ENCODE results near the gene ICA1L.

ICA1L gene

GRCh38 chr2:202782940-202783558 lies 88.5 kb downstream of the ICA1L start:
- DNase-seq (ENCODE audit: low spot score), result no peak

GRCh38 chr2:202780514-202781021 lies 91.0 kb downstream of the ICA1L start:
- no peak for DNase-seq (ENCODE audit: low spot score)

- DNase-seq (ENCODE audit: low spot score), result no peak
Measured at GRCh38 chr2:202778217-202778616, 93.3 kb downstream of the ICA1L start.

- no peak for DNase-seq (ENCODE audit: low spot score)
Measured at GRCh38 chr2:202774104-202774503, 97.5 kb downstream of the ICA1L start.

DNA sequence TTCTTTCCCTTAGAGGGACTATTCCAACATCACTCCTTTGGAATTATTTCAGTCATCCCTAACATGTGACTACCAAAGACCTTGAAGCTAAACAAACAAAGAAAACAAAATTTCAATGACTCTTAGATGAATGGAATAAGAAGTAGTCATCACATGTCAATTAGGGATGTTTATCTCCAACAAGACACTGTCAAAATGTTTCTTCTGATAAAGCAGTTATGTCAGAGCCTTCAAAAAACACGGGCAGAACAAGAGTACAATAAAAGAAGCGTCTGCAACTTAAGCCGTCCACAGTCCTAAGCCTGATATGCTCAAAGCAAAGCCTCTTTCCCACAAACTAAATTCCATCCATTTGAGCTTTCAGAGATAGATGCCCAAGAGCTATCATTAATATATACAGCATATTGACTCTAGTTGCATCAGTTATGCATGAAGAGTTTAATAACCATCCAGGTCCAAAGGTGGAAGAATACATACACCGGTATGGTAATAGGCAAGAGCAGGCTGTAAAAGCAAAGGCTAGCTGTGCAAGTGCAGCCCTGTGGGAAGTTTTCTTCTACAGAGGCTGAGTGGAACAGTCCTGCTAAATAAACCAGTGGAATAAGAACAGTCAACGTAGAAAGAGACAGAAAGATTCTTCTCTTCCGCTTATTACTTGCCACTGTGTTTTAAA lies 98.1 kb downstream of the ICA1L start:
- DNase-seq (ENCODE audit: low spot score), result no peak

DNA sequence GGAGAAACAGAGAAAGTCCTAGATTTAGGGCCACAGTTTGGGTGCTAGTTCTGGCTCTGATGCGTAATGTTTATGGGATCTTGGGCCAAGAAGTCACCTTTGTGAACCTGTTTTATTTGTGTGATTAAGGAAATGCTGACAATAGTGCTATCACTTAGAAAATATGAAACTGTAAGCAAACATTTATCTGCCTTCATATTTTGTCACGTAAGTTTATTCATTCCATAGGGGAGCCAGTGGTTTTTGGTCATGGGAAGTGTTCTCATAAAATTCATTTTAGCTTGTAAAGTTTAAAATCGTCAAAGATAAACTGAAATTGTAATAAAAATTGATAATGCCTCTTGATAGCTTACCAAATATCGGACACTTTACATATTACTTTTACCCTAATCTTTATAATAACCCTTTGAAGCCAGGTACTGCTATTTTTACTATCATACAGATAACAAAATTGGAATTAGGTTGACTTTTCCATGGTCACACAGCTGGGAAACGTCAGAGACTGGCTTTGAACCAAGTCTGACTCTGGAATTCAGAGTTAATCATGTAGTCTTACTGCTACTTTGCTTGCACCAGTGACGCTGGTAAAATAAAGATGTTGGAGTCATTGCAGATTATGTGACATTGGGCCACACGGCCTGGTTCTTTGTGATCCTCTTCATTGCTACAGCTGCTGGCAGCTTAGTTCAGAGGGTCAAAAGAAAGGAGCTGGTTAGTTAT lies 99.7 kb downstream of the ICA1L start:
- no peak for DNase-seq (ENCODE audit: low spot score)

GRCh38 chr2:202771336-202771735 lies 100.2 kb downstream of the ICA1L start:
- DNase-seq (ENCODE audit: low spot score), result no peak

DNA sequence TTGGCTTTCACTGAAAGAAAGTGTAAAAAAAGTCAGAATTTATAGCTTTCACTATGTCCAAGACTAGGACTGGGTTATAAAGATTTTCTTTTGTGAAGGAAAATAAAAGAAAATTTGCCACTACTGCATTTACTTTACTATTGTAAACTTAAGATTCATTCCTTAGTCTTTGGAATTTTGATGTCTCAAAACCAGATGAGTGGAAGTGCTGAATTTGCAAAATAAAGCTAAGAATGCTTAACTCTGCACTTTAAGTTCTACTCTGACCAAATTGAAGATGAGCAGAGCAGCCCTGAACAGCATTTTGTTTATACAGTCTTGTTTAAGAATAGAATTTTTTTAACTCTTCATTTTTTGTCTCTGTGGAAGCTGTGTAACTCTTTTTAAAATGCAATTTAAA lies 102.4 kb downstream of the ICA1L start:
- DNase-seq (ENCODE audit: low spot score), result no peak

DNA sequence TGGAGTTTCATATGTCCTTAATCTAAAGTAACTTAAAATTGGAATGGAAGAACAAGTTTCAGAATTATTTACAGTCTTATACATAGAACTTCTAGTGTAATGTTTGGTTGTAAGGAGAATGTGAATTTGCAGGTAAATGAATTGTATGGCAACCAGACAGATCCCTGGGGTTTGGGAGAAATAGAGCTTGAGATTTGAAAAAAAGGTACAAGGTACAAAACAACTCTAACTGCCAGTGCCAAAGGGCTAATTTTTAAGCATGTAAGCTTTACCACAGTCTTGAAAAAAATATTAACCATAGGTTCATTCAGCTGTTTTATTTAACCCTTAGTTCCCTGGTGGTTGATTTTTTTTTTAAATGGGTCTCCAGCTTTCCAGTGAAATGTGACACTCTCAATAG lies 103.3 kb downstream of the ICA1L start:
- DNase-seq (ENCODE audit: low spot score), result no peak

DNA sequence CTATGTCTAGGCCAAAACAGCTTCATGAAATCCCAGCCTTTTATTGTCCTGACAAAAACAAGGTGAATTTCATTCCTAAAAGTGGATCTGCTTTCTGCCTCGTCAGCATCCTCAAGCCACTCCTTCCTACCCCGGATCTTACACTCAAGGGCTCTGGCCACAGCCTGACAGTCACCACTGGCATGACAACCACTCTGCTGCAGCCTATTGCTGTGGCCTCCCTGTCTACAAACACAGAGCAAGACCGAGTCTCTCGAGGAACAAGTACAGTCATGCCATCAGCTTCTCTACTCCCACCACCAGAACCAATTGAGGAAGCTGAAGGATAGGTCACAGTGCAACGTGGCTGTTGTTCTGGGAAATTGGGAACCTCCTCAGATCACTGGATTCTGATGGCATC lies 106.1 kb downstream of the ICA1L start:
- no peak for DNase-seq (ENCODE audit: low spot score)

DNA sequence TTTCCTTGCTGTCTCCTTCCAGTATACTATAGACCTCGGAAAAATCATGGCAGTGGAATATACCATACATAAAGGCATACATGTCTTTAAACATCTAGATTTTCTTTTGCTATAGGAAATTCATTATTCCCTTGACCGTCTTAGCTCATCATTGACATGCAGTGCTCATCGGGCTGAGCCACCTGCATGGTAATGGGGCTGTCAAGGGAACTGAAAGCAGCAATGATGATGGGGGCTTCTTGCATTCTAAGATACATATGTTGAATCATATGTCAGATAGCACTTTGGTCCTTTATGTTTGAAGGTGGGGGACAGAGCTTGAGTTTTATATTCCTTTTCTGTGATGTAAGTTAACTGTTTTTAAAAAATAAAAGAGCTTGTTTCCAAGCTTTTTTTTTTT lies 106.6 kb downstream of the ICA1L start:
- DNase-seq (ENCODE audit: low spot score), result no peak

- no peak for DNase-seq (ENCODE audit: low spot score)
Measured at GRCh38 chr2:202763916-202764315, 107.7 kb downstream of the ICA1L start.

DNA sequence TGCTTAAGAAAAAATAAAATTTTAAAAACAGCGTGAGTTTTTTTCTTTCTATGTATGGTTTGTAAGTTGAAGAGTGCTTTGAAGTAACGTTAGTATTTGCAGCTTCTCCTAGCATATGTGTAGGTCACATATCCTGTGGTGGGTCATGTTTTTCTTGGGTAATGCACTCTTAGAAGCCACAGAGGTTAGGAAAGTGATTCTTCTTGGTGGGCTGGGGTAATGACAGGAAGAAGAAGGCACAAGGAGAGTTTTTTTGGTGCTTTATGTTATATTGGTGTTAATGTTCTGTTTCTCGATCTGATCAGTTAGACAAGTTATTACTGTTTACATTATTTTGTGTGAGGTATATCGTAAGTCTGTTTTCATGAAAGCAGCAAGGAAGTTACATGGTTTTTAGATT lies 109.0 kb downstream of the ICA1L start:
- no peak for DNase-seq (ENCODE audit: low spot score)

GRCh38 chr2:202760848-202761247 lies 110.7 kb downstream of the ICA1L start:
- DNase-seq (ENCODE audit: low spot score), result no peak

DNA sequence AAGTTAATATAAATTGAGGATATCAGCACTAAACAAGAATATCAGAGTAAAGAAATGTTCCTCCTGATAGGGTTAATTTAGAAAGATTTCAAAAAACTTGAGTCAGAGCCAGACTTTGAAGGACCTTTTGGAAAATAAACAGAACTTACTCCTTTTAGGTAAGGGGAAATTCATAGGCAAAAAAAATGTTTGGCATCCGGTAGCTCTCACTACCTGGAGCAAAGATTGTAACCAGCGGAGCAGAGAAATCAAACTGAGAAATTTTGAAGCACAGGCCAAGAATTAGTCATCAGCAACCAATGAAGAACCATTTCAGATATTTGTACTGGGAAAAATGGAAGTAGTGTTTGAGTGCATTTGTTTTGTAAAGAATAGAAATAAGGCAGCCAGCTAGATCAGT lies 113.0 kb downstream of the ICA1L start:
- no peak for DNase-seq (ENCODE audit: low spot score)

- no peak for DNase-seq (ENCODE audit: low spot score)
Measured at GRCh38 chr2:202758128-202758527, 113.4 kb downstream of the ICA1L start.

DNA sequence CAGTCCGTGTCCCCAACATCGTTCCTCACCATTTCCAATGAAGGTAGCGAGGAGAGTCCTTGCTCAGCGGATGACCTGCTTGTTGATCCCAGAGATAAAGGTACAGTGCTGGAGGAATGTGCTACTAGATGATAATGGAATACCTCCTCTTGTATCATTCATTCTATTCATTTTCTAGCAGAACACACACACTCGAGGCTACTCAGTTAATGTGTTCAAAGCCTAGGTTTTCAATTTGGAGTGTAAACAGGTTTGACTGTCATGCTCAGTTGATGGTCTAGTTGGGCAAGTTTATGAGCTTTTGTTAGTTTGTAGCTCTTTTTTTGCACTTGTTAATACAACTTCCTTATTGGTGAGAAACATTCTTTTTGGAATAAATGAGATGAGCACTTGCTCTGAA lies 114.2 kb downstream of the ICA1L start:
- DNase-seq (ENCODE audit: low spot score), result no peak

DNA sequence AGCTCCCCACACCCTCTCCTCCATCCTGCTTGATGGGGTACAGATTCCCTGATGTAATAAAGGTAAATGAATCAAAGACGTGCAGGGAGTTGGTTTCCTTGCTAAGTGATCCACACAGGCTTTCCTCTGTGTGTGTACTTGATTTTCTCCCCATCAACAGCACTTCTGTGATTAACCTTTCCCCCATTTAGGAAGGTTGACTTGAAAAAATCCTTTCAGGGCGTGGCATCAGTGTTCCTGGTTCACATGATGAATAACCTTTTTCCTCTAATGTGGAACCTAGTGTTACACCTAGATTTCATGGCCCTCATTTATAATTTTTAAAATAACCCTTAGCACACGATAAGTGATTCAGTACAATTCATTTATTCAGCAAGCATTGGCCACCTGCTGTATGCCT lies 115.0 kb downstream of the ICA1L start:
- no peak for DNase-seq (ENCODE audit: low spot score)

- DNase-seq (ENCODE audit: low spot score), result no peak
Measured at GRCh38 chr2:202754936-202755335, 116.6 kb downstream of the ICA1L start.

GRCh38 chr2:202752071-202752470 lies 119.5 kb downstream of the ICA1L start:
- DNase-seq (ENCODE audit: low spot score), result no peak

GRCh38 chr2:202750763-202751427 lies 120.7 kb downstream of the ICA1L start:
- no peak for DNase-seq (ENCODE audit: low spot score)

- DNase-seq (ENCODE audit: low spot score), result no peak
Measured at GRCh38 chr2:202749477-202749876, 122.1 kb downstream of the ICA1L start.

- DNase-seq (ENCODE audit: low spot score), result no peak
Measured at GRCh38 chr2:202743613-202744012, 128.0 kb downstream of the ICA1L start.

Measured in D341Med (cell line).